Measurements from ENCODE around the gene INPP5D. TPM values are rescaled to one million over a fixed set of nuclear protein-coding genes. Genes with fewer than 3 reads are reported as not detected.
A peak's percentile ranks its signal among the peaks of the same experiment; 100 is the strongest.

INPP5D gene
- total RNA-seq, 1 donor from 2014 or later, result 33.3 TPM

GRCh38 chr2:233208382-233209116, 148.4 kb downstream of the INPP5D start:
- DNase-seq, result no peak
- no peak for TF ChIP-seq CTCF (IDR thresholded peaks at IDR 0.05)
- Histone ChIP-seq H3K27ac (no peak overlapping the region), H3K4me1 (peaks cover 17% of the 10 kb centered on the region), H3K36me3 (peaks cover 6% of the 10 kb centered on the region), H3K4me3 (no peak overlapping the region), H3K27me3 (no peaks in the 10 kb centered on the region), H3K9me3 (no peaks in the 10 kb centered on the region)
- intact Hi-C loops (cut with DNase I), result no loop called here
- no peak for ATAC-seq

GRCh38 chr2:233209117-233209532, 149.0 kb downstream of the INPP5D start:
- peaks cover 17% of the 10 kb centered on the region for H3K4me1 ChIP-seq
- no peaks in the 10 kb centered on the region for H3K9me3 ChIP-seq
- ATAC-seq (no peak), DNase-seq (no peak)
- no peak for TF ChIP-seq CTCF (IDR thresholded peaks at IDR 0.05)
- H3K27me3 ChIP-seq, result no peaks in the 10 kb centered on the region
- peaks cover 6% of the 10 kb centered on the region for H3K36me3 ChIP-seq
- H3K27ac ChIP-seq, result no peak overlapping the region
- H3K4me3 ChIP-seq, result no peak overlapping the region
- intact Hi-C loops (cut with DNase I), result no loop called here

GRCh38 chr2:233209533-233210171, 149.5 kb downstream of the INPP5D start:
- no peaks in the 10 kb centered on the region for H3K9me3 ChIP-seq
- H3K4me3 ChIP-seq, result no peak overlapping the region
- no peaks in the 10 kb centered on the region for H3K27me3 ChIP-seq
- ATAC-seq, result no peak
- no peak for DNase-seq
- intact Hi-C loops (cut with DNase I), result no loop called here
- TF ChIP-seq CTCF (IDR thresholded peaks at IDR 0.05), result no peak
- H3K27ac ChIP-seq, result no peak overlapping the region
- H3K36me3 ChIP-seq, result peaks cover 6% of the 10 kb centered on the region
- H3K4me1 ChIP-seq, result peaks cover 17% of the 10 kb centered on the region

GRCh38 chr2:233210281-233210680, 150.1 kb downstream of the INPP5D start:
- H3K27ac ChIP-seq, result no peak overlapping the region
- no peak for TF ChIP-seq CTCF (IDR thresholded peaks at IDR 0.05)
- H3K27me3 ChIP-seq, result no peaks in the 10 kb centered on the region
- intact Hi-C loops (cut with DNase I), result no loop called here
- peaks cover 6% of the 10 kb centered on the region for H3K36me3 ChIP-seq
- no peak overlapping the region for H3K4me3 ChIP-seq
- ATAC-seq (no peak), DNase-seq (no peak)
- H3K9me3 ChIP-seq, result no peaks in the 10 kb centered on the region
- peaks cover 17% of the 10 kb centered on the region for H3K4me1 ChIP-seq

GRCh38 chr2:233210843-233211547, 150.9 kb downstream of the INPP5D start:
- no peaks in the 10 kb centered on the region for H3K27me3 ChIP-seq
- peaks cover 6% of the 10 kb centered on the region for H3K36me3 ChIP-seq
- no peak for TF ChIP-seq CTCF (IDR thresholded peaks at IDR 0.05)
- peak overlapping the region; percentile 26 for H3K4me3 ChIP-seq
- peak overlapping the region; percentile 34 for H3K27ac ChIP-seq
- peaks cover 17% of the 10 kb centered on the region for H3K4me1 ChIP-seq
- ATAC-seq (peak; percentile 81), DNase-seq (peak; percentile 89)
- H3K9me3 ChIP-seq, result no peaks in the 10 kb centered on the region
- intact Hi-C loops (cut with DNase I), result no loop called here
